Measurements from ENCODE around the gene ANKRD50.

ANKRD50 gene

GRCh38 chr4:124749421-124749820, 36.9 kb upstream of the ANKRD50 start:
- no peak overlapping the region for H2AFZ ChIP-seq (ENCODE audit: low read depth, low read length)
- no peak overlapping the region for H3K9ac ChIP-seq (ENCODE audit: low read length)
- no peak overlapping the region for H3K27ac ChIP-seq (ENCODE audit: low read length)
- no peaks in the 10 kb centered on the region for H3K36me3 ChIP-seq (replicated peaks; ENCODE audit: low read depth, low read length)
- H3K4me3 ChIP-seq (ENCODE audit: low read length) = no peak overlapping the region
- no peaks in the 10 kb centered on the region for H3K27me3 ChIP-seq (ENCODE audit: low read depth, low read length)
- no peaks in the 10 kb centered on the region for H3K9me3 ChIP-seq (ENCODE audit: insufficient read depth, low read length)
- H3K4me2 ChIP-seq (ENCODE audit: low read length) = no peak overlapping the region
- H3K4me1 ChIP-seq (ENCODE audit: low read length) = no peaks in the 10 kb centered on the region
- no peak for TF ChIP-seq EZH2phosphoT487 (IDR thresholded peaks at IDR 0.05; ENCODE audit: low read depth)
- TF ChIP-seq CTCF (IDR thresholded peaks at IDR 0.05; ENCODE audit: low read depth, low read length) = no peak
- no peaks in the 10 kb centered on the region for H4K20me1 ChIP-seq (ENCODE audit: insufficient read depth, low read length)
- H3K79me2 ChIP-seq (ENCODE audit: low read length) = no peaks in the 10 kb centered on the region

- no peak overlapping the region for H3K4me2 ChIP-seq (ENCODE audit: low read length)
- no peaks in the 10 kb centered on the region for H4K20me1 ChIP-seq (ENCODE audit: insufficient read depth, low read length)
- no peak overlapping the region for H3K4me3 ChIP-seq (ENCODE audit: low read length)
- no peak for TF ChIP-seq EZH2phosphoT487 (IDR thresholded peaks at IDR 0.05; ENCODE audit: low read depth)
- no peak for TF ChIP-seq CTCF (IDR thresholded peaks at IDR 0.05; ENCODE audit: low read depth, low read length)
- H3K4me1 ChIP-seq (ENCODE audit: low read length) = no peaks in the 10 kb centered on the region
- no peaks in the 10 kb centered on the region for H3K27me3 ChIP-seq (ENCODE audit: low read depth, low read length)
- no peak overlapping the region for H3K27ac ChIP-seq (ENCODE audit: low read length)
- H3K79me2 ChIP-seq (ENCODE audit: low read length) = no peaks in the 10 kb centered on the region
- H3K9ac ChIP-seq (ENCODE audit: low read length) = no peak overlapping the region
- no peaks in the 10 kb centered on the region for H3K9me3 ChIP-seq (ENCODE audit: insufficient read depth, low read length)
- H2AFZ ChIP-seq (ENCODE audit: low read depth, low read length) = no peak overlapping the region
- H3K36me3 ChIP-seq (replicated peaks; ENCODE audit: low read depth, low read length) = no peaks in the 10 kb centered on the region
These were observed 36.4 kb upstream of the ANKRD50 start for GRCh38 chr4:124748965-124749364.

- Histone ChIP-seq H3K27me3 (ENCODE audit: low read depth, low read length) (no peaks in the 10 kb centered on the region), H2AFZ (ENCODE audit: low read depth, low read length) (no peak overlapping the region), H3K79me2 (ENCODE audit: low read length) (no peaks in the 10 kb centered on the region), H3K4me1 (ENCODE audit: low read length) (no peaks in the 10 kb centered on the region), H3K9ac (ENCODE audit: low read length) (no peak overlapping the region), H3K9me3 (ENCODE audit: insufficient read depth, low read length) (no peaks in the 10 kb centered on the region), H3K36me3 (replicated peaks; ENCODE audit: low read depth, low read length) (no peaks in the 10 kb centered on the region), H3K4me3 (ENCODE audit: low read length) (no peak overlapping the region), H3K27ac (ENCODE audit: low read length) (no peak overlapping the region), H4K20me1 (ENCODE audit: insufficient read depth, low read length) (no peaks in the 10 kb centered on the region), H3K4me2 (ENCODE audit: low read length) (no peak overlapping the region)
- no peak for TF ChIP-seq CTCF (IDR thresholded peaks at IDR 0.05; ENCODE audit: low read depth, low read length)
- no peak for TF ChIP-seq EZH2phosphoT487 (IDR thresholded peaks at IDR 0.05; ENCODE audit: low read depth)
These were observed 33.7 kb upstream of the ANKRD50 start for GRCh38 chr4:124745985-124746801.

- no peak overlapping the region for H3K4me2 ChIP-seq (ENCODE audit: low read length)
- no peaks in the 10 kb centered on the region for H3K27me3 ChIP-seq (ENCODE audit: low read depth, low read length)
- H3K9me3 ChIP-seq (ENCODE audit: insufficient read depth, low read length) = no peaks in the 10 kb centered on the region
- TF ChIP-seq CTCF (IDR thresholded peaks at IDR 0.05; ENCODE audit: low read depth, low read length) (no peak), EZH2phosphoT487 (IDR thresholded peaks at IDR 0.05; ENCODE audit: low read depth) (no peak)
- no peak overlapping the region for H3K9ac ChIP-seq (ENCODE audit: low read length)
- H3K27ac ChIP-seq (ENCODE audit: low read length) = no peak overlapping the region
- no peak overlapping the region for H3K4me3 ChIP-seq (ENCODE audit: low read length)
- H4K20me1 ChIP-seq (ENCODE audit: insufficient read depth, low read length) = no peaks in the 10 kb centered on the region
- no peaks in the 10 kb centered on the region for H3K79me2 ChIP-seq (ENCODE audit: low read length)
- H2AFZ ChIP-seq (ENCODE audit: low read depth, low read length) = no peak overlapping the region
- H3K36me3 ChIP-seq (replicated peaks; ENCODE audit: low read depth, low read length) = no peaks in the 10 kb centered on the region
- no peaks in the 10 kb centered on the region for H3K4me1 ChIP-seq (ENCODE audit: low read length)
These were observed 31.2 kb upstream of the ANKRD50 start for GRCh38 chr4:124743711-124744110.

Measured in OCI-LY3 (cell line).